ENCODE data around the gene MACROD2. TPM values are rescaled to one million over a fixed set of nuclear protein-coding genes. Genes with fewer than 3 reads are reported as not detected.

Gene MACROD2
- total RNA-seq, 1 experiment from 2014 or later = 3.1 TPM

DNA sequence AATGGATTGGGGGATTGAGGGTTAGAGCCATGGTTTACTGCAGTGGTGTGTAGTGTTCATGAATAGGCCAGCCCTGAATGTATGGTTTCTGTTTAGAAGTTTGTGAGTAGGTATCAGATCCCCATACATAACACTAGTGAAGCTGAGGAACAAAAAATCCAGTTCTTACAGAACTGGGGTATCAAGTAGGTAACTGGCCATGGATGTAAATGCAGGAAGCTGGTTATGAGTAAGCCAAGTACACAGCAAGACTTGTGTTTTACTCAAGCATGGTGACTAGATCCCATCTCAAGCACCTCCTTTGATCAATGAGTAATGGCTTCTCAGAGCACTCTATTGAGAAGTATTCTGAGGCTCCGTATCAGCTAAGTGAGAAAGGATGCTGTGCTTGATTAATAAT lies 955.8 kb downstream of the MACROD2 start:
- no peak for DNase-seq (ENCODE audit: unreplicated experiment)
- no peaks in the 10 kb centered on the region for H3K27me3 Mint-ChIP-seq (ENCODE audit: insufficient read depth, unreplicated experiment)
- H3K4me1 Mint-ChIP-seq (ENCODE audit: insufficient read depth, unreplicated experiment) = peaks cover 19% of the 10 kb centered on the region
- no TSS peak for BruUV-seq (replicated peaks)
- no peak overlapping the region for H3K27ac Mint-ChIP-seq (ENCODE audit: low read depth, unreplicated experiment)
- ChIA-PET POLR2A (interaction anchor here (0.5 to 3.3 kb wide), 26 partner anchors 8 to 1804 kb away, joined by 3 to 16 read pairs (median 4); partner anchors contain the start of gene FLRT3), CTCF (interaction anchor here (0.5 to 1.9 kb wide), 6 partner anchors 9 to 728 kb away, joined by 3 to 14 read pairs (median 4); partner anchors contain the start of gene FLRT3)
- H3K36me3 Mint-ChIP-seq (ENCODE audit: insufficient read depth, unreplicated experiment) = no peaks in the 10 kb centered on the region
- no peak overlapping the region for H3K4me3 Mint-ChIP-seq (ENCODE audit: unreplicated experiment)
- intact Hi-C loops (cut with micrococcal nuclease) = no loop called here
- no peaks in the 10 kb centered on the region for H3K9me3 Mint-ChIP-seq (ENCODE audit: unreplicated experiment)
- TF ChIP-seq, protein P1, sequence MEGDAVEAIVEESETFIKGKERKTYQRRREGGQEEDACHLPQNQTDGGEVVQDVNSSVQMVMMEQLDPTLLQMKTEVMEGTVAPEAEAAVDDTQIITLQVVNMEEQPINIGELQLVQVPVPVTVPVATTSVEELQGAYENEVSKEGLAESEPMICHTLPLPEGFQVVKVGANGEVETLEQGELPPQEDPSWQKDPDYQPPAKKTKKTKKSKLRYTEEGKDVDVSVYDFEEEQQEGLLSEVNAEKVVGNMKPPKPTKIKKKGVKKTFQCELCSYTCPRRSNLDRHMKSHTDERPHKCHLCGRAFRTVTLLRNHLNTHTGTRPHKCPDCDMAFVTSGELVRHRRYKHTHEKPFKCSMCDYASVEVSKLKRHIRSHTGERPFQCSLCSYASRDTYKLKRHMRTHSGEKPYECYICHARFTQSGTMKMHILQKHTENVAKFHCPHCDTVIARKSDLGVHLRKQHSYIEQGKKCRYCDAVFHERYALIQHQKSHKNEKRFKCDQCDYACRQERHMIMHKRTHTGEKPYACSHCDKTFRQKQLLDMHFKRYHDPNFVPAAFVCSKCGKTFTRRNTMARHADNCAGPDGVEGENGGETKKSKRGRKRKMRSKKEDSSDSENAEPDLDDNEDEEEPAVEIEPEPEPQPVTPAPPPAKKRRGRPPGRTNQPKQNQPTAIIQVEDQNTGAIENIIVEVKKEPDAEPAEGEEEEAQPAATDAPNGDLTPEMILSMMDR (IDR thresholded peaks at IDR 0.05; ENCODE audit: unreplicated experiment) = no peak

- BruUV-seq (replicated peaks) = no TSS peak
- DNase-seq (ENCODE audit: unreplicated experiment) = peak; percentile 59
- Mint-ChIP-seq H3K27me3 (ENCODE audit: insufficient read depth, unreplicated experiment) (no peaks in the 10 kb centered on the region), H3K36me3 (ENCODE audit: insufficient read depth, unreplicated experiment) (no peaks in the 10 kb centered on the region), H3K9me3 (ENCODE audit: unreplicated experiment) (no peaks in the 10 kb centered on the region), H3K4me3 (ENCODE audit: unreplicated experiment) (no peak overlapping the region), H3K4me1 (ENCODE audit: insufficient read depth, unreplicated experiment) (peaks cover 19% of the 10 kb centered on the region), H3K27ac (ENCODE audit: low read depth, unreplicated experiment) (no peak overlapping the region)
- intact Hi-C loops (cut with micrococcal nuclease) = no loop called here
- ChIA-PET POLR2A (interaction anchor here (0.6 to 3.3 kb wide), 31 partner anchors 9 to 667 kb away, joined by 3 to 16 read pairs (median 4); partner anchors contain the start of gene FLRT3), CTCF (interaction anchor here (0.5 to 2.5 kb wide), 8 partner anchors 8 to 978 kb away, joined by 3 to 14 read pairs (median 4); partner anchors contain the start of gene FLRT3)
- TF ChIP-seq, protein P1 (IDR thresholded peaks at IDR 0.05; ENCODE audit: unreplicated experiment) = no peak
Observed at GRCh38 chr20:14951707-14952418, 956.5 kb downstream of the MACROD2 start.

- ChIA-PET CTCF (interaction anchor here (1.2 to 2.5 kb wide), 2 partner anchors 9 to 107 kb away, joined by 3 to 8 read pairs; no protein-coding TSS in a partner anchor), POLR2A (interaction anchor here (0.6 to 1.5 kb wide), 3 partner anchors 95 to 568 kb away, joined by 3 to 4 read pairs (median 3); no protein-coding TSS in a partner anchor)
- TF ChIP-seq, protein P1 (IDR thresholded peaks at IDR 0.05; ENCODE audit: unreplicated experiment) = no peak
- Mint-ChIP-seq H3K4me3 (ENCODE audit: unreplicated experiment) (no peak overlapping the region), H3K27ac (ENCODE audit: low read depth, unreplicated experiment) (no peak overlapping the region), H3K4me1 (ENCODE audit: insufficient read depth, unreplicated experiment) (peaks cover 19% of the 10 kb centered on the region), H3K27me3 (ENCODE audit: insufficient read depth, unreplicated experiment) (no peaks in the 10 kb centered on the region), H3K9me3 (ENCODE audit: unreplicated experiment) (no peaks in the 10 kb centered on the region), H3K36me3 (ENCODE audit: insufficient read depth, unreplicated experiment) (no peaks in the 10 kb centered on the region)
- BruUV-seq (replicated peaks) = no TSS peak
- intact Hi-C loops (cut with micrococcal nuclease) = no loop called here
- DNase-seq (ENCODE audit: unreplicated experiment) = no peak
Observed at GRCh38 chr20:14953736-14954135, 958.4 kb downstream of the MACROD2 start.

DNA sequence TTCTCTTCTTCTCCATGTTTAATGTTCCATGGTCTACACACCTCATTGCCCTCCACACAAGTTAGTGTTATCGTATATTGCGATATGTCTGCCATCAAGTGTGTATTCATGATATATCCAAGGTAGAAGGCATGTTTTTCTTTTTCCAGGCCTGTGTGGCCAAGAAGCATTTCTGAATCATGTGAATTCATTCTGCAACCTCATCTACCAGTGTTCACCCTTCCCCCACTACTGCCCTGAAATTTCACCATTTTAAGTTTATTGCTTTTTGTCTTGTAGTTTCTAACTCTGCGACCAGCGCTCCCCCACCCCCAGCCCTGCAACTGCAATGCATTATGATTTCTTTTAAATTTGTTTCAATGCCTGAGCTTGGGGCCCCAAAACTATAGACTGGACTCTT lies 960.1 kb downstream of the MACROD2 start:
- TF ChIP-seq, protein P1 (IDR thresholded peaks at IDR 0.05; ENCODE audit: unreplicated experiment) = no peak
- Mint-ChIP-seq H3K4me3 (ENCODE audit: unreplicated experiment) (no peak overlapping the region), H3K27ac (ENCODE audit: low read depth, unreplicated experiment) (no peak overlapping the region), H3K4me1 (ENCODE audit: insufficient read depth, unreplicated experiment) (peaks cover 32% of the 10 kb centered on the region), H3K36me3 (ENCODE audit: insufficient read depth, unreplicated experiment) (no peaks in the 10 kb centered on the region), H3K27me3 (ENCODE audit: insufficient read depth, unreplicated experiment) (no peaks in the 10 kb centered on the region), H3K9me3 (ENCODE audit: unreplicated experiment) (no peaks in the 10 kb centered on the region)
- no TSS peak for BruUV-seq (replicated peaks)
- intact Hi-C loops (cut with micrococcal nuclease) = no loop called here
- ChIA-PET CTCF (no interaction called here), POLR2A (interaction anchor here (0.6 to 1.3 kb wide), 4 partner anchors 33 to 729 kb away, joined by 3 to 4 read pairs (median 4); no protein-coding TSS in a partner anchor)
- no peak for DNase-seq (ENCODE audit: unreplicated experiment)

Measured in MCF 10A (cell line).